RWPE2 (cell line): Measurements from ENCODE around the gene QSOX1.

Experiments
- ATAC-seq: fragments of 200-7000 bp; cut with Tn5 transposase; 3 replicates; pipeline ENCODE4 v1.9.1; 2021; ENCODE audit warnings: low read depth
- DNase-seq: peaks from one replicate; pipeline ENCODE4 v3.0.0-alpha.2; 2020; ENCODE audit warnings: low spot score
- H3K27ac ChIP-seq: fragments of 450-650 bp; 2 replicates; pipeline ENCODE4 v1.5.1; 2017; ENCODE audit warnings: mild to moderate bottlenecking; ENCODE audit not compliant: poor library complexity, severe bottlenecking
- H3K27me3 ChIP-seq: fragments of 250-450 bp; sonication (Bioruptor Pico); 2 replicates; pipeline ENCODE4 v1.5.1; 2021; ENCODE audit warnings: mild to moderate bottlenecking, moderate library complexity; ENCODE audit not compliant: insufficient read depth, poor library complexity, severe bottlenecking
- H3K36me3 ChIP-seq: fragments of 250-450 bp; sonication (Bioruptor Pico); 2 replicates; pipeline ENCODE4 v1.5.1; 2020; ENCODE audit warnings: low read depth, mild to moderate bottlenecking, moderate library complexity
- H3K4me1 ChIP-seq: fragments of 250-450 bp; sonication (Bioruptor Pico); 2 replicates; pipeline ENCODE4 v1.5.1; 2021; ENCODE audit warnings: mild to moderate bottlenecking, moderate library complexity; ENCODE audit not compliant: insufficient read depth, poor library complexity, severe bottlenecking
- H3K4me3 ChIP-seq: fragments of 250-450 bp; sonication (Bioruptor Pico); 2 replicates; pipeline ENCODE4 v1.5.1; 2021; ENCODE audit warnings: mild to moderate bottlenecking, moderate library complexity; ENCODE audit not compliant: severe bottlenecking
- H3K9me3 ChIP-seq: fragments of 250-450 bp; sonication (Bioruptor Pico); 2 replicates; pipeline ENCODE4 v1.5.1; 2021; ENCODE audit warnings: mild to moderate bottlenecking, moderate library complexity; ENCODE audit not compliant: severe bottlenecking
- TF ChIP-seq, protein P1 (sequence below): fragments of 450-650 bp; IDR thresholded peaks from one replicate; pipeline ENCODE4 v1.5.1; 2017; ENCODE audit warnings: mild to moderate bottlenecking, moderate library complexity; ENCODE audit not compliant: poor library complexity, severe bottlenecking

The QSOX1 gene

DNA sequence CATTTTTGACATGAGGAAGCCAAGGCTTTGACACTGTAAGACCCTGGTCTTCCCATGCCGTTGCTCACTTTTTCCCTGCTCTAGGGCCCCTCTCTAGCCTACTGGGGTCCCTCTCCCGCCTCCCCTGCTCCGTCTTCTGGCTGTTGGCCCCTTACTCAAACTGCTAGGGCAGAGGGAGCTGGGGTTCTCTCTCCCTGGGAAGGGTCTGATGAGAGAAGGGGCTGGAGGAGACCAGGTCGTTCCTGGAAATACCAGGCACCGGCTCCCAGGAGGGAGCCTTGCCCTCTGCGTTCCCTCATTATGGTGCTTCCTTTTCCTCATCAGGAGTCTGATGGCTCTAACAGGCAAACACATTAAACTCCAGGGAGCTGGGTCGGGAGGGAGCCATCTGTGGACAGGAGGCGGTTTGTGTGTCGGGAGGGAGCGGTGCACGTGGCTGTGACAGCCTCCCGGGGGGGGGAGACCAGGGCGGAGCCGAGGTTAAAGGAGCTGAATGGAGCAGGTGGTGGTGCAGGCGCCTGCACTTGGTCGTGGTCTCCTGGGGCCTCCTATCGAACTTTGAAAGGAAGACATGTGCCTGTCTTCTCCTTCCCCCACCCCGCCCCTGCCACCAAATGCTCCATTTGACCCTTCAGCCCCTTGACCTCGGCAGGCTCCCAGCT lies 40.0 kb downstream of the QSOX1 start:
- no peak overlapping the region for H3K27ac ChIP-seq
- H3K4me1 ChIP-seq: no peaks in the 10 kb centered on the region
- TF ChIP-seq, protein P1, sequence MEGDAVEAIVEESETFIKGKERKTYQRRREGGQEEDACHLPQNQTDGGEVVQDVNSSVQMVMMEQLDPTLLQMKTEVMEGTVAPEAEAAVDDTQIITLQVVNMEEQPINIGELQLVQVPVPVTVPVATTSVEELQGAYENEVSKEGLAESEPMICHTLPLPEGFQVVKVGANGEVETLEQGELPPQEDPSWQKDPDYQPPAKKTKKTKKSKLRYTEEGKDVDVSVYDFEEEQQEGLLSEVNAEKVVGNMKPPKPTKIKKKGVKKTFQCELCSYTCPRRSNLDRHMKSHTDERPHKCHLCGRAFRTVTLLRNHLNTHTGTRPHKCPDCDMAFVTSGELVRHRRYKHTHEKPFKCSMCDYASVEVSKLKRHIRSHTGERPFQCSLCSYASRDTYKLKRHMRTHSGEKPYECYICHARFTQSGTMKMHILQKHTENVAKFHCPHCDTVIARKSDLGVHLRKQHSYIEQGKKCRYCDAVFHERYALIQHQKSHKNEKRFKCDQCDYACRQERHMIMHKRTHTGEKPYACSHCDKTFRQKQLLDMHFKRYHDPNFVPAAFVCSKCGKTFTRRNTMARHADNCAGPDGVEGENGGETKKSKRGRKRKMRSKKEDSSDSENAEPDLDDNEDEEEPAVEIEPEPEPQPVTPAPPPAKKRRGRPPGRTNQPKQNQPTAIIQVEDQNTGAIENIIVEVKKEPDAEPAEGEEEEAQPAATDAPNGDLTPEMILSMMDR: no peak
- H3K36me3 ChIP-seq: peaks cover 25% of the 10 kb centered on the region
- no peak for ATAC-seq
- H3K27me3 ChIP-seq: no peaks in the 10 kb centered on the region
- H3K4me3 ChIP-seq: no peak overlapping the region
- DNase-seq: no peak
- no peaks in the 10 kb centered on the region for H3K9me3 ChIP-seq

DNA sequence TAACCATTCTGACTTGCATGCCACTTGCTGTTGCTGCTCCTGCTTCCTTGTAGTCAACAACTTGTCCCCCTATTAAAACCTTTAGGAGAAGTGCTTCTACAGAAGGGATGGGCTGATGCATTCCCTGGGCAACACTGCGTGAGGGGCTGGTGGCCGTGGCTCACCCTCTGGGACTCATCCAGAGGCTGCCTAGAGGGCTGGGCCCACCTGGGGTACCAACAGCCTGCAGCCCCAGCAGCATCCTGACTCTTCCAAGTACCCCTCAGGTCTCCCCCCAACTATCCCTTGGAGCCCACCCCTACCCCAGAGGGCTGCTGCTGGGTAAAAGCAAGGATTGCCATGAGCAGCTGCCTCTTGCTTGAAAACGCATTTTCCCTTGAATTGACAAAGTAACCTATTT lies 40.7 kb downstream of the QSOX1 start:
- ATAC-seq (no peak), DNase-seq (no peak)
- Histone ChIP-seq H3K4me3 (no peak overlapping the region), H3K9me3 (no peaks in the 10 kb centered on the region), H3K27me3 (no peaks in the 10 kb centered on the region), H3K4me1 (no peaks in the 10 kb centered on the region), H3K36me3 (peaks cover 18% of the 10 kb centered on the region), H3K27ac (no peak overlapping the region)
- TF ChIP-seq, protein P1: no peak

DNA sequence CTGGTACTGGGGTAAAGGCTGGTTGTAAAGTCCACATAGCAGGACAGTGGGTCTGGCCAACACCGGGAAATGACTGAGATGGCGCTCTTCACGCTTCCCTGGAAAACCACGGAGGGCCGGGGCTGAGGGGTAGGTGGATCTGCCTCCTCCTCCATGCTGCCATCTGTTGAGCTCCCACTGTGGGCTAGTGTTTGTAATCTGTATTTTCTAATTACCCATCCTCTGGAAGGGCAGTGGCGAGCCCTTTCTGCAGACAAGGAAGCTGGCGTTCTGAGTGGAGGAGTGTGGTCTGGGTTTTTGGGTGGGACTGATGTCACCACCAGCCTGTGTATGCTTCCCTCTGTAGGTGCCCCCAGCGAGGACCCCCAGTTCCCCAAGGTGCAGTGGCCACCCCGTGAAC lies 41.2 kb downstream of the QSOX1 start:
- TF ChIP-seq, protein P1: no peak
- peaks cover 13% of the 10 kb centered on the region for H3K36me3 ChIP-seq
- DNase-seq (no peak), ATAC-seq (no peak)
- H3K9me3 ChIP-seq: no peaks in the 10 kb centered on the region
- H3K27me3 ChIP-seq: no peaks in the 10 kb centered on the region
- H3K4me3 ChIP-seq: no peak overlapping the region
- H3K4me1 ChIP-seq: no peaks in the 10 kb centered on the region
- H3K27ac ChIP-seq: no peak overlapping the region

DNA sequence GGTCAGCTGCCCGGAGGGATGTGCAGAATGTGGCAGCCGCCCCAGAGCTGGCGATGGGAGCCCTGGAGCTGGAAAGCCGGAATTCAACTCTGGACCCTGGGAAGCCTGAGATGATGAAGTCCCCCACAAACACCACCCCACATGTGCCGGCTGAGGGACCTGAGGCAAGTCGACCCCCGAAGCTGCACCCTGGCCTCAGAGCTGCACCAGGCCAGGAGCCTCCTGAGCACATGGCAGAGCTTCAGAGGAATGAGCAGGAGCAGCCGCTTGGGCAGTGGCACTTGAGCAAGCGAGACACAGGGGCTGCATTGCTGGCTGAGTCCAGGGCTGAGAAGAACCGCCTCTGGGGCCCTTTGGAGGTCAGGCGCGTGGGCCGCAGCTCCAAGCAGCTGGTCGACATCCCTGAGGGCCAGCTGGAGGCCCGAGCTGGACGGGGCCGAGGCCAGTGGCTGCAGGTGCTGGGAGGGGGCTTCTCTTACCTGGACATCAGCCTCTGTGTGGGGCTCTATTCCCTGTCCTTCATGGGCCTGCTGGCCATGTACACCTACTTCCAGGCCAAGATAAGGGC lies 41.9 kb downstream of the QSOX1 start:
- Histone ChIP-seq H3K4me1 (no peaks in the 10 kb centered on the region), H3K4me3 (no peak overlapping the region), H3K27ac (no peak overlapping the region), H3K27me3 (no peaks in the 10 kb centered on the region), H3K36me3 (peaks cover 7% of the 10 kb centered on the region), H3K9me3 (no peaks in the 10 kb centered on the region)
- TF ChIP-seq, protein P1: no peak
- ATAC-seq: no peak
- DNase-seq: no peak

DNA sequence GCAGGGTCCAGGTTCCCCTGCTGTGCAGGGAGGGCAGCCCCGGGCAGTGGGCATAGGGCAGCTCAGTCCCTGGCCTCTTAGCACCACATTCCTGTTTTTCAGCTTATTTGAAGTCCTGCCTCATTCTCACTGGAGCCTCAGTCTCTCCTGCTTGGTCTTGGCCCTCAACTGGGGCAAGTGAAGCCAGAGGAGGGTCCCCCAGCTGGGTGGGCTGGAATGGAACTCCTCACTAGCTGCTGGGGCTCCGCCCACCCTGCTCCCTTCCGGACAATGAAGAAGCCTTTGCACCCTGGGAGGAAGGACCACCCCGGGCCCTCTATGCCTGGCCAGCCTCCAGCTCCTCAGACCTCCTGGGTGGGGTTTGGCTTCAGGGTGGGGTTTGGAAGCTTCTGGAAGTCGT lies 42.6 kb downstream of the QSOX1 start:
- Histone ChIP-seq H3K4me3 (no peak overlapping the region), H3K27me3 (no peaks in the 10 kb centered on the region), H3K9me3 (no peaks in the 10 kb centered on the region), H3K4me1 (no peaks in the 10 kb centered on the region), H3K36me3 (peaks cover 6% of the 10 kb centered on the region), H3K27ac (no peak overlapping the region)
- no peak for ATAC-seq
- no peak for DNase-seq
- TF ChIP-seq, protein P1: no peak
